HCT116 (cell line): ENCODE results near the gene LSM10. TPM values are rescaled to one million over a fixed set of nuclear protein-coding genes. Genes with fewer than 3 reads are reported as not detected.

Experiments
- ATAC-seq: fragments of 200-7000 bp; cut with Tn5 transposase; 2 replicates; pipeline ENCODE4 v1.9.1; 2020; ENCODE audit warnings: mild to moderate bottlenecking, moderate library complexity
- BruUV-seq: library from RNA; stranded (reverse); fragments of 400-500 nt; replicated peaks from 2 replicates; lab custom pipeline; 2021; lab: Mats Ljungman, UMichigan
- CTCF ChIA-PET: fragments of 300-600 bp; sonication (Branson Sonifier 250); formaldehyde crosslinking; loops from one replicate; lab custom pipeline; 2021; ENCODE audit warnings: antibody characterized with exemption; lab: Charles Lee
- POLR2A ChIA-PET: fragments of 300-600, 350-600 bp; sonication (Branson Sonifier 250); formaldehyde crosslinking; loops from one replicate; lab custom pipeline; 2021; ENCODE audit warnings: antibody characterized with exemption; lab: Charles Lee
- RAD21 ChIA-PET, 2 experiments: fragments of 300-600 bp; sonication (Branson Sonifier 250); formaldehyde crosslinking; loops; one replicate each; lab custom pipeline; 2023; ENCODE audit warnings: low total read pairs in 2 of 2; ENCODE audit not compliant: uncharacterized antibody in 2 of 2, unreplicated experiment in 2 of 2, low non-redundant PET in 1 of 2; lab: Charles Lee
- DNase-seq: peaks from one replicate; pipeline ENCODE4 v3.0.0-alpha.2; 2010; ENCODE audit warnings: low read depth, low spot score
- H2AFZ ChIP-seq: fragments of 200-600 bp; shearing (Covaris generic), sonication (generic); 2 replicates; pipeline ENCODE4 v1.6.1; 2017; ENCODE audit warnings: low read depth, mixed run types, mixed read lengths, antibody characterized with exemption, low read length; ENCODE audit not compliant: poor library complexity, severe bottlenecking
- H3K27ac ChIP-seq: 2 replicates; pipeline ENCODE4 v1.5.1; 2012; ENCODE audit warnings: low read depth, low read length
- H3K27me3 ChIP-seq: fragments of 200-600 bp; sonication (generic); 2 replicates; pipeline ENCODE4 v1.6.1; 2016; ENCODE audit warnings: mixed run types, low read length, mixed read lengths; ENCODE audit not compliant: insufficient read depth
- H3K36me3 ChIP-seq, 2 experiments: fragments of 200-500 bp in 1 of 2; fragments of 200-600 bp in 1 of 2; sonication (Bioruptor generic) in 1 of 2; sonication (generic) in 1 of 2; 2 replicates each; pipeline versions ENCODE4 v1.5.1 to v1.6.1; 2014 to 2016; ENCODE audit warnings: low read length in 2 of 2, inconsistent platforms in 1 of 2, mixed read lengths in 1 of 2, mixed run types in 1 of 2; ENCODE audit not compliant: insufficient read depth in 2 of 2, control insufficient read depth in 1 of 2
- H3K4me1 ChIP-seq, 2 experiments: fragments of 200-600 bp in 1 of 2; sonication (generic) in 1 of 2; 2 replicates each; pipeline versions ENCODE4 v1.5.1 to v1.6.1; 2012 to 2017; ENCODE audit warnings: low read length in 2 of 2, inconsistent platforms in 1 of 2, mild to moderate bottlenecking in 1 of 2, mixed read lengths in 1 of 2, mixed run types in 1 of 2, moderate library complexity in 1 of 2; ENCODE audit not compliant: insufficient read depth in 2 of 2, control insufficient read depth in 1 of 2
- H3K4me2 ChIP-seq: fragments of 200-600 bp; sonication (generic); 2 replicates; pipeline ENCODE4 v1.6.1; 2017; ENCODE audit warnings: mixed run types, low read length, mixed read lengths
- H3K4me3 ChIP-seq, 2 experiments: fragments of 200-600 bp in 1 of 2; sonication (generic) in 1 of 2; replicated peaks in 1 of 2; 2 replicates each; pipeline ENCODE4 v1.5.1; 2011 to 2016; ENCODE audit warnings: low read length in 2 of 2, control low read depth in 1 of 2, low read depth in 1 of 2, mild to moderate bottlenecking in 1 of 2, mixed read lengths in 1 of 2, mixed run types in 1 of 2
- H3K79me2 ChIP-seq: fragments of 200-600 bp; sonication (generic); 2 replicates; pipeline ENCODE4 v1.6.1; 2017; ENCODE audit warnings: mild to moderate bottlenecking, mixed run types, low read length, moderate library complexity, mixed read lengths; ENCODE audit not compliant: insufficient read depth
- H3K9ac ChIP-seq: fragments of 200-600 bp; sonication (generic); 2 replicates; pipeline ENCODE4 v1.6.1; 2016; ENCODE audit warnings: low read length, mixed read lengths
- H3K9me2 ChIP-seq: fragments of 200-600 bp; sonication (generic), shearing (Covaris generic); 2 replicates; pipeline ENCODE4 v1.6.1; 2017; ENCODE audit warnings: mixed run types, mild to moderate bottlenecking, moderate library complexity; ENCODE audit not compliant: insufficient read depth
- H3K9me3 ChIP-seq, 2 experiments: fragments of 200-500 bp in 1 of 2; fragments of 200-600 bp in 1 of 2; sonication (Bioruptor generic) in 1 of 2; sonication (generic) in 1 of 2; 2 replicates each; pipeline ENCODE4 v1.6.1; 2014 to 2017; ENCODE audit warnings: low read length in 2 of 2, mixed read lengths in 2 of 2, inconsistent platforms in 1 of 2, low read depth in 1 of 2, mild to moderate bottlenecking in 1 of 2, mixed run types in 1 of 2, moderate library complexity in 1 of 2; ENCODE audit not compliant: control insufficient read depth in 1 of 2, insufficient read depth in 1 of 2
- H4K20me1 ChIP-seq: fragments of 200-600 bp; sonication (generic), shearing (Covaris generic); 2 replicates; pipeline ENCODE4 v1.6.1; 2017; ENCODE audit warnings: mixed run types, mild to moderate bottlenecking, moderate library complexity; ENCODE audit not compliant: insufficient read depth
- CTCF ChIP-seq, 3 experiments: fragments of 200-600 bp in 1 of 3; sonication (generic) in 1 of 3; IDR thresholded peaks in 2 of 3; conservative IDR thresholded peaks in 1 of 3; 2 replicates each; pipeline ENCODE4 v1.5.1; 2012 to 2017; ENCODE audit warnings: low read depth in 2 of 3, low read length in 2 of 3, antibody characterized with exemption in 1 of 3, borderline replicate concordance in 1 of 3, control low read depth in 1 of 3, mild to moderate bottlenecking in 1 of 3, mixed read lengths in 1 of 3, mixed run types in 1 of 3, moderate library complexity in 1 of 3; ENCODE audit not compliant: insufficient read depth in 1 of 3
- EGR1 ChIP-seq: IDR thresholded peaks from 2 replicates; pipeline ENCODE4 v1.6.1; 2012; ENCODE audit warnings: low read depth
- ELF1 ChIP-seq: IDR thresholded peaks from 2 replicates; pipeline ENCODE4 v1.6.1; 2012; ENCODE audit warnings: low read depth, borderline replicate concordance
- EZH2 ChIP-seq: fragments of 200-600 bp; sonication (generic); IDR thresholded peaks from 2 replicates; pipeline ENCODE4 v1.6.1; 2017; ENCODE audit warnings: antibody characterized with exemption, mixed run types
- JUND ChIP-seq: IDR thresholded peaks from 2 replicates; pipeline ENCODE4 v1.6.1; 2012
- POLR2AphosphoS5 ChIP-seq: IDR thresholded peaks from 2 replicates; pipeline ENCODE4 v1.6.1; 2011; ENCODE audit warnings: mild to moderate bottlenecking, low read depth, low read length, moderate library complexity
- RAD21 ChIP-seq: IDR thresholded peaks from 2 replicates; pipeline ENCODE4 v1.6.1; 2012; ENCODE audit warnings: low read depth, mild to moderate bottlenecking
- TCF7L2 ChIP-seq: IDR thresholded peaks from 2 replicates; pipeline ENCODE4 v1.7.0; 2011; ENCODE audit warnings: borderline replicate concordance, inconsistent platforms; ENCODE audit not compliant: insufficient read depth, insufficient read length; ENCODE audit errors: extremely low read depth
- YY1 ChIP-seq: IDR thresholded peaks from 2 replicates; pipeline ENCODE4 v1.6.1; 2011; ENCODE audit warnings: low read length, low read depth, moderate library complexity, mild to moderate bottlenecking; ENCODE audit not compliant: insufficient replicate concordance; ENCODE audit errors: extremely low read depth
- ZFX ChIP-seq: fragments of 450-650 bp; IDR thresholded peaks from 2 replicates; pipeline ENCODE4 v1.6.1; 2017
- intact Hi-C: fragments of 100-400 bp; cut with micrococcal nuclease; formaldehyde crosslinking; loops from 2 replicates; pipeline ENCODE4 v1.10.0; 2022
- total RNA-seq: library from RNA; stranded (reverse); gene quantifications from one replicate; pipeline ENCODE4 v1.2.1, GENCODE V29; 2021; ENCODE audit not compliant: unreplicated experiment
- TF ChIP-seq, protein P1 (sequence below): IDR thresholded peaks from 2 replicates; pipeline ENCODE4 v1.6.1; 2012
- TF ChIP-seq, protein P2 (sequence below): IDR thresholded peaks from 2 replicates; pipeline ENCODE4 v1.6.1; 2011; ENCODE audit warnings: mild to moderate bottlenecking, low read length, moderate library complexity; ENCODE audit not compliant: insufficient replicate concordance; ENCODE audit errors: extremely low read depth

LSM10 gene
- total RNA-seq, 1 experiment from 2014 or later, result 49.5 TPM

- TF ChIP-seq JUND, result no peak
- TF ChIP-seq ZFX, result no peak
- TF ChIP-seq ELF1, result no peak
- no peak for TF ChIP-seq RAD21
- peak; percentile 76 for TF ChIP-seq TCF7L2
- no peak for TF ChIP-seq EGR1
Measured at GRCh38 chr1:36386265-36387140, 11.2 kb downstream of the LSM10 start (continued).

GRCh38 chr1:36385410-36386264, 12.1 kb downstream of the LSM10 start, which contains the start of gene STK40:
TSS of gene STK40 (minus strand) at chr1:36385924. CDS start at chr1:36361332, 24,592 bp downstream.
- POLR2A ChIA-PET, result interaction anchor here (0.6 to 5.5 kb wide), 14 partner anchors 10 to 236 kb away, joined by 3 to 219 read pairs (median 6); partner anchors contain the start of genes EVA1B, LSM10, OSCP1 and SH3D21
- Histone ChIP-seq H3K27me3 (no peaks in the 10 kb centered on the region), H3K79me2 (peaks cover 48% of the 10 kb centered on the region), H3K9me3 (no peaks in the 10 kb centered on the region), H3K27ac (peak within 1 kb of the TSS; percentile 89), H3K9me2 (no peaks in the 10 kb centered on the region), H3K9ac (peak within 1 kb of the TSS; percentile 84), H3K4me3 (peak within 1 kb of the TSS; percentile 87 to 96), H3K4me2 (peak within 1 kb of the TSS; percentile 96), H3K4me1 (peaks cover 16 to 32% of the 10 kb centered on the region in 2 experiments), H3K36me3 (peaks cover under 1 to 2% of the 10 kb centered on the region in 2 experiments; a peak in 2 of 4 replicates), H2AFZ (no peak within 1 kb of the TSS), H4K20me1 (no peaks in the 10 kb centered on the region)
- CTCF ChIA-PET, result interaction anchor here (1.0 to 1.8 kb wide), 6 partner anchors 9 to 65 kb away, joined by 3 to 7 read pairs (median 4); partner anchors contain the start of genes LSM10 and OSCP1
- DNase-seq, result peak; percentile 99
- RAD21 ChIA-PET, result interaction anchor here in 1 of 2 experiments (0.9 kb wide), 1 partner anchor 64 kb away, joined by 3 read pairs; no protein-coding TSS in a partner anchor
- TF ChIP-seq YY1 (peak; percentile 99), POLR2AphosphoS5 (peak; percentile 27), ZFX (peak; percentile 37; the same call in 1 of the 2 replicates), CTCF (IDR thresholded peaks at IDR 0.05 in 2 of 3, conservative IDR thresholded peaks at IDR 0.05 in 1 of 3; ENCODE audit: borderline replicate concordance in 1 of 3, insufficient read depth in 1 of 3, low read depth in 2 of 3, low read length in 2 of 3) (no peak), EZH2 (no peak)
- TF ChIP-seq, protein P1, sequence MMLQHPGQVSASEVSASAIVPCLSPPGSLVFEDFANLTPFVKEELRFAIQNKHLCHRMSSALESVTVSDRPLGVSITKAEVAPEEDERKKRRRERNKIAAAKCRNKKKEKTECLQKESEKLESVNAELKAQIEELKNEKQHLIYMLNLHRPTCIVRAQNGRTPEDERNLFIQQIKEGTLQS, result no peak
- TF ChIP-seq, protein P2, sequence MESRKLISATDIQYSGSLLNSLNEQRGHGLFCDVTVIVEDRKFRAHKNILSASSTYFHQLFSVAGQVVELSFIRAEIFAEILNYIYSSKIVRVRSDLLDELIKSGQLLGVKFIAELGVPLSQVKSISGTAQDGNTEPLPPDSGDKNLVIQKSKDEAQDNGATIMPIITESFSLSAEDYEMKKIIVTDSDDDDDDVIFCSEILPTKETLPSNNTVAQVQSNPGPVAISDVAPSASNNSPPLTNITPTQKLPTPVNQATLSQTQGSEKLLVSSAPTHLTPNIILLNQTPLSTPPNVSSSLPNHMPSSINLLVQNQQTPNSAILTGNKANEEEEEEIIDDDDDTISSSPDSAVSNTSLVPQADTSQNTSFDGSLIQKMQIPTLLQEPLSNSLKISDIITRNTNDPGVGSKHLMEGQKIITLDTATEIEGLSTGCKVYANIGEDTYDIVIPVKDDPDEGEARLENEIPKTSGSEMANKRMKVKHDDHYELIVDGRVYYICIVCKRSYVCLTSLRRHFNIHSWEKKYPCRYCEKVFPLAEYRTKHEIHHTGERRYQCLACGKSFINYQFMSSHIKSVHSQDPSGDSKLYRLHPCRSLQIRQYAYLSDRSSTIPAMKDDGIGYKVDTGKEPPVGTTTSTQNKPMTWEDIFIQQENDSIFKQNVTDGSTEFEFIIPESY, result peak; percentile 12
- BruUV-seq, result no TSS peak
- intact Hi-C loops, result loop anchor here (1.0 to 10.0 kb wide), 2 partner anchors 16 to 231 kb away; partner anchors contain the start of gene MAP7D1
- ATAC-seq, result peak; percentile 87
